Uterus (tissue), 4 donors: ENCODE results near the gene MRGPRF. TPM values are rescaled to one million over a fixed set of nuclear protein-coding genes. Genes with fewer than 3 reads are reported as not detected.

Source experiments
- DNase-seq, 2 donors: peaks; one replicate each; pipeline ENCODE4 v3.0.0-alpha.2; 2019 to 2020
- H3K27ac ChIP-seq, 2 donors: fragments of 200-600 bp; sonication (generic); 1 replicate in 1 of 2; 2 replicates in 1 of 2; pipeline ENCODE4 v1.5.1; 2016 to 2018
- H3K27me3 ChIP-seq, 2 donors: fragments of 200-600 bp; sonication (generic); one replicate each; pipeline ENCODE4 v1.5.1; 2018 to 2019; ENCODE audit warnings: control low read depth in 1 of 2
- H3K36me3 ChIP-seq, 2 donors: fragments of 200-600 bp; sonication (generic); one replicate each; pipeline ENCODE4 v1.5.1; 2019; ENCODE audit warnings: control low read depth in 1 of 2
- H3K4me1 ChIP-seq, 2 donors: fragments of 200-600 bp; sonication (generic); one replicate each; pipeline ENCODE4 v1.5.1; 2018 to 2019; ENCODE audit warnings: control low read depth in 1 of 2
- H3K4me3 ChIP-seq, 2 donors: fragments of 200-600 bp; sonication (generic); 1 replicate in 1 of 2; 2 replicates in 1 of 2; pipeline ENCODE4 v1.5.1; 2018 to 2019; ENCODE audit warnings: mild to moderate bottlenecking in 1 of 2
- H3K9me3 ChIP-seq, 2 donors: fragments of 200-600 bp; sonication (generic); one replicate each; pipeline ENCODE4 v1.5.1; 2019; ENCODE audit warnings: control low read depth in 1 of 2
- POLR2A ChIP-seq, 2 donors: fragments of 450-650 bp; IDR thresholded peaks; one replicate each; pipeline ENCODE4 v1.6.1; 2016; ENCODE audit warnings: antibody characterized with exemption in 2 of 2, mild to moderate bottlenecking in 1 of 2, moderate library complexity in 1 of 2
- intact Hi-C: fragments of 100-400 bp; cut with DNase I; formaldehyde crosslinking; loops from one replicate; pipeline ENCODE4 v1.15.1; 2023; ENCODE audit warnings: low total_unique reads
- total RNA-seq, 4 donors: library from RNA; depleted of rRNA in 3 of 4; stranded (reverse); fragments of >200 nt in 3 of 4; gene quantifications; one replicate each; pipeline versions ENCODE4 v1.1.0 to v1.2.4, GENCODE V29; 2014 to 2023
- TF ChIP-seq, protein P1 (sequence below), 4 experiments: fragments of 200-600 bp in 2 of 4; fragments of 450-650 bp in 2 of 4; sonication (generic) in 2 of 4; IDR thresholded peaks; one replicate each; pipeline ENCODE4 v1.5.1; 2016 to 2019; ENCODE audit warnings: antibody characterized with exemption in 4 of 4, mild to moderate bottlenecking in 2 of 4, moderate library complexity in 1 of 4
- donor health status: DM: yes; HTN: yes; CAD: no.

The MRGPRF gene
- total RNA-seq, 4 donors from 2014 or later: 52.6 to 173 (median 75.0) TPM

DNA sequence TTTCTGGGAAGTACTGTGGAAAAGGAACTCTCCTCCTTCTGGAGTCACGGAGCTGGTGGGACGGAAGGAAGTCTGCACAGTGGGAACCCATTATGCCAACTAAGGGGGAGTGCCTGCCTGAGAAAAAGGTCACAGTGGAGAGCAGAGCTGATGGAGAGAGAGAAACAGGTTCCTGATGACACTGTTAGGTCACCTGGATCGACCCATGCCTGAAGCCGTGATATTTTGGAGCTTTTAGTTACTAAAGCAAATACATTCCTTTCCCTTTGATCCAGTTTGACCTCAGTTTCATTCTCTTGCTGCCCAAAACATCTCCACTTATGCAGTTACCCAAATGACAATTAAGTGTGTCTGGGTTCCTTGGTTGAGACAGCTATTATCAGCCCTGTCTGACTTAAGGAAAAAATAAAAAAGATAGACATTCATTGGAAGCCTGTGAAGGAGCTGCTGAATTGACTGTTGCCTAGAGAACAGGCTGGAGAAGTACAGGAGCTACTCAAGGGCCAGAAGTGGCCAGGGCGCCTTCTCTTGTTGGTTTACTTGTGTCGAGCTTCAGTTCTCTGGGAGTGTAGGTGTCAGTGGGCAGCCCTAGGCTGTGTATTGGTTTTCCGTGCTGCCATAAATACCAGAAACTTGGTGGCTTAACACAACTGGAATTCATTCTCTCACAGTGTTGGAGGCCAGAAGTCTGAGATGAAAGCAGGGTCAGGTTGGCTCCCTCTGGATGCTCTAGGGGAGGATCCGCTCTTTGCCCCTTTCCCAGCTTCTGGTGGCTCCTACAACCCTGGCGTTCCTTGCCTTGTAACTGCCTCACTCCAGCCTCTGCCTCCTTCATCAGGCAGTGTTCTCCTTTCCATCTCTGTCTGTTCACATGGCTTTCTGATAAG, 45.9 kb downstream of the MRGPRF start:
- H3K9me3 ChIP-seq: no peaks in the 10 kb centered on the region
- TF ChIP-seq POLR2A (IDR thresholded peaks at IDR 0.05): no peak
- TF ChIP-seq, protein P1, sequence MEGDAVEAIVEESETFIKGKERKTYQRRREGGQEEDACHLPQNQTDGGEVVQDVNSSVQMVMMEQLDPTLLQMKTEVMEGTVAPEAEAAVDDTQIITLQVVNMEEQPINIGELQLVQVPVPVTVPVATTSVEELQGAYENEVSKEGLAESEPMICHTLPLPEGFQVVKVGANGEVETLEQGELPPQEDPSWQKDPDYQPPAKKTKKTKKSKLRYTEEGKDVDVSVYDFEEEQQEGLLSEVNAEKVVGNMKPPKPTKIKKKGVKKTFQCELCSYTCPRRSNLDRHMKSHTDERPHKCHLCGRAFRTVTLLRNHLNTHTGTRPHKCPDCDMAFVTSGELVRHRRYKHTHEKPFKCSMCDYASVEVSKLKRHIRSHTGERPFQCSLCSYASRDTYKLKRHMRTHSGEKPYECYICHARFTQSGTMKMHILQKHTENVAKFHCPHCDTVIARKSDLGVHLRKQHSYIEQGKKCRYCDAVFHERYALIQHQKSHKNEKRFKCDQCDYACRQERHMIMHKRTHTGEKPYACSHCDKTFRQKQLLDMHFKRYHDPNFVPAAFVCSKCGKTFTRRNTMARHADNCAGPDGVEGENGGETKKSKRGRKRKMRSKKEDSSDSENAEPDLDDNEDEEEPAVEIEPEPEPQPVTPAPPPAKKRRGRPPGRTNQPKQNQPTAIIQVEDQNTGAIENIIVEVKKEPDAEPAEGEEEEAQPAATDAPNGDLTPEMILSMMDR (IDR thresholded peaks at IDR 0.05): no peak

DNA sequence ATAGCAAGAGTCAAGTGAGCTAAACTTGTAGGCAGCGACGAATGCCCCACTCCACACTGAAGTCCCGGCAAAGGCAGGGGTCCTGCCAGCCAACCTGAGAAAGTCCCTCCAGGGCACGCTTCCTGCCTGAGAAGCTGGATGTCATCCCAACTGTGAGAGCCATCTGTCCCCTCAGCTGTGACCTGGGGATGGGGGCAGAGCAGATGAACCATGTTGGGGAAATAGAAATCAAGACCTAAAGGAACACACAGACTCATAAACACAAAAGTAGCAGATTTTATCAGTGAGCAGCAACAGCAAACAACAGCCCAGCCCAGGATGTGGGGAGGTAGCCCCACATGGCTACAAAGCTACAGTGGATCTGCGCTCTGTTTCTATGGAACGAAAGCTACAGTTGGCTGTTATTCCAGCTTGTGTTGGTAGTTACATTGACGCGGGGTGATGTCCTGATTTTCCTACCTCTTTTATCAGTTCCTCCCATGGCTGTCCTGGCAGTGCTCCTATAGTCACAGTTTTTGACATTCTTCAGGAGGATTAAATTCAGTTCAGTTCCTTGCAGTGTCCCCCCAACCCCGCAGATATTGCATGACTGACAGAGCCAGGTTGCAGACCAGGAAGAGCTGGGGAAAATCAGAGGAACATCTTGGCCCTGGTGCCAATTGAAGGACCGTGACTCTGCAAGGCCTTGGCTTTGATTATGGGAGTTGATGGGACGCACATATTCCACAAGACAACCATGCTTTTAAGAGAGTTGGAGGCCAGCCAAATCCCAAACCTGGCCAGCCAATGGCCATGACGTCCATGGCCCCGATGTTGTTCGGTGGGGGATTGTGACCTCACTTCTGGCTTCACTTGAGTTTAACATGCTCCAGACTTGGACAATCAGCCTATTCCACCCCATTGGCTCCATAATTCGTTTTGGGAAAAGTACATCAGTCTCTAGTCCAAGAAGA, 46.9 kb downstream of the MRGPRF start:
- intact Hi-C loops: no loop called here
- TF ChIP-seq, protein P1 (IDR thresholded peaks at IDR 0.05): no peak
- no peak for TF ChIP-seq POLR2A (IDR thresholded peaks at IDR 0.05)
- DNase-seq: peak; percentile 3 to 6

More for the DNA sequence above, 45.9 kb downstream of the MRGPRF start:
- DNase-seq: peak; percentile 3 to 6
- intact Hi-C loops: no loop called here
- H3K4me1 ChIP-seq: no peaks in the 10 kb centered on the region
- H3K4me3 ChIP-seq: no peak overlapping the region
- no peaks in the 10 kb centered on the region for H3K27me3 ChIP-seq
- no peak overlapping the region for H3K27ac ChIP-seq
- no peaks in the 10 kb centered on the region for H3K36me3 ChIP-seq

DNA sequence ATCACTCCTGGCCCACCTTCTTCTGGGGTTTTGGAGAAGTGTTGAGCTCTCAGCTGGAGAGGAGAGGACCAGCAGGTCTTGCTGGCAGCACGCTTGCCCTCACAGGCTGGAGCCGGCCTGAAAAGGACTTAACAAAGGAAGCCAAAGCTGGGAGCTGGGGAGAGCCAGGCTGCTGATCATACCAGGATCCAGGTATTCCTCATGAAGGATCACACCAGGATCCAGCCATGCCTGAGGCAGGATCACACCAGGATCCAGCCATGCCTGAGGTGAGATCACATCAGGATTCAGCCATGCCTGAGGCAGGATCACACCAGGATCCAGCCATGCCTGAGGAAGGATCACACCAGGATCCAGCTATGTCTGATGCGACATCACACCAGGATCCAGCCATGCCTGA, 49.3 kb downstream of the MRGPRF start:
- DNase-seq: peak; percentile 4 to 8
- H3K4me3 ChIP-seq: no peak overlapping the region
- H3K36me3 ChIP-seq: no peaks in the 10 kb centered on the region
- no peak for TF ChIP-seq POLR2A (IDR thresholded peaks at IDR 0.05)
- TF ChIP-seq, protein P1 (IDR thresholded peaks at IDR 0.05): no peak
- intact Hi-C loops: no loop called here
- no peaks in the 10 kb centered on the region for H3K4me1 ChIP-seq
- H3K27ac ChIP-seq: no peak overlapping the region
- H3K27me3 ChIP-seq: no peaks in the 10 kb centered on the region
- H3K9me3 ChIP-seq: no peaks in the 10 kb centered on the region

More for the DNA sequence above, 46.9 kb downstream of the MRGPRF start:
- no peaks in the 10 kb centered on the region for H3K36me3 ChIP-seq
- H3K9me3 ChIP-seq: no peaks in the 10 kb centered on the region
- no peak overlapping the region for H3K27ac ChIP-seq
- H3K4me3 ChIP-seq: no peak overlapping the region
- H3K27me3 ChIP-seq: no peaks in the 10 kb centered on the region
- H3K4me1 ChIP-seq: no peaks in the 10 kb centered on the region

DNA sequence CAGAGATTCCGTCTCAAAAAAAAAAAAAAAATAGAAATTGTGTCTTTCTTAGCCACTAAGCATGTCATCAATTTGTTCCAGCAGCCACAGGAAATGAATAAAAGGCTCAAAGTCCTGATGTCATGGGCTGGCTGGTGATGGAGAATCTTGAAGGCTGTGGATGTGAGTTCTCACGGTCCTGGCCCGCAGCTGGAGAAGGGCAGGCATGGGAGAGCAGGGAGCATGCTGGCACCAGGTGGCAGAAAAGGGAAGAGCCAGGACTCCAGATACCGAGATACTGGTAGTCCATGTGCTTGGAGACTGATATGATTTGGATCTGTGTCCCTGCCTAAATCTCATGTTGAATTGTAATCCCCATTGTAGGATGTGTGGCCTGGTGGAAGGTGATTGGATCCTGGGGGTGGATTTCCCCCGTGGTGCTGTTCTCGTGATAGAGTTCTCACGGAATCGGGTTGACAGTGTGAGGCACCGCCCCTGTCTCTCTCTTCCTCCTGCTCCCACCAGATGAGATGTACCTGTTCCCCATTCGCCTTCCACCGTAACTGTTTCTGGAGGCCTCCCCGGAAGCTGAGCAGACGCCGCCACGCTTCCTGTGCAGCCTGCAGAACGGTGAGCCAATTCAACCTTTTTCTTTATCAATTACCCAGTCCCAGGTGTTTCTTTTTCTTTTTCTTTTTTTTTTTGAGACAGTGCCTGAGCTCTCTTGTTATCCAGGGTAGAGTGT, 50.4 kb downstream of the MRGPRF start:
- intact Hi-C loops: no loop called here

More for the DNA sequence above, 50.4 kb downstream of the MRGPRF start:
- H3K27ac ChIP-seq: no peak overlapping the region
- no peaks in the 10 kb centered on the region for H3K4me1 ChIP-seq
- no peak overlapping the region for H3K4me3 ChIP-seq
- H3K36me3 ChIP-seq: no peaks in the 10 kb centered on the region
- H3K27me3 ChIP-seq: no peaks in the 10 kb centered on the region
- no peaks in the 10 kb centered on the region for H3K9me3 ChIP-seq
- no peak for TF ChIP-seq POLR2A (IDR thresholded peaks at IDR 0.05)
- TF ChIP-seq, protein P1 (IDR thresholded peaks at IDR 0.05): peak in 1 of 4 experiments; percentile 9
- peak in 1 of 2 donors; percentile 14 for DNase-seq
